GM18867 (cell line): ENCODE data around the gene NR5A2.

ENCODE experiments used
- ATAC-seq: cut with Tn5 transposase; IDR thresholded peaks from one replicate; pipeline ENCODE4 v1.9.1; 2021; ENCODE audit warnings: mild to moderate bottlenecking, moderate library complexity; ENCODE audit not compliant: unreplicated experiment

Gene NR5A2

DNA sequence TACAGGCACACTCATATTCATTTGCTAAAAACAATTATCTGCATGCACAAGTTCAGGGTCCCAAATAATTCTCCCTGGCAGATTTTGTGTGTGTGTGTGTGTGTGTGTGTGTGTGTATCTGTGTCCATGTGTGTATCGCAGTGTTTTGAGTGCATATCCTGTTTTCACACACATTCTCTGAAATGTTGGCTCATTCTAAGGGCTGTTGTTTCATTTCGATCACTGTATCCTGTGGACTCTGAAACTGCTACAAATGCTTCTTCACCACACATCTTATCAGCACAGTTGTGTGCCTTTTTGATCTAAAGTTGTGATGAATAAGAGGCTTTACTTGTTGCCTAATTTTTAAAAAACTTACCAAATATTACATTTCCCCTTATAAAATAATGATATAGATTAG, 34.6 kb downstream of the NR5A2 start:
- ATAC-seq, result no peak

DNA sequence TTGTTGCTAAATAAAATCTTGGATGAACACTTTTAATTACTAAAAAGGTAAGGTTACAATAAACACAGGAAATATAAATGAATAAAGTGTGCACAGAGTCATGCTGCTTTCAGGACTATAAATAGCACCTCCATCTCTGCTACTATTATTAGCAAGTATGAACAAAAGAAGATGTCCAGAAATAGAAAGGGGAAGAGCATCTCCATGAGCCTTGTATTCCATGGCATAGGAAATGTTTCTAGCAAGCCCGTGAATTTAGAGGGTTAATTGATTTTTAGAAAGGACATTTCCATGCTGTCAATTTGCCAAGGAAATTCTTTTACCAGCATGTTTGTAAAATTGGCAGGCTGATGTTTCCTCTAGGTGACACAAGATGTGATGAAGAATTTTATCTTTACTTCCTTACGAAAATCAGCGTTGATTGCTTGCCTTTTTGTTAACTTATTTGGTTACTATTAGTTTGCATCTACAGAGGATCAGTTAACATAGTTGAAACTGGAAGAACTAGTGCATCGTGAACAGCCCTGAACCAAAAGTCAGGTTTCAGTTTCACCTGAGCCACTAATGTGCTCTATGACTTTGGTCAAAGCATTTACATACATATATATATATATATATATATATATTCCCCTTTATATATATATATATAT, 45.3 kb downstream of the NR5A2 start:
- ATAC-seq, result peak; percentile 99

DNA sequence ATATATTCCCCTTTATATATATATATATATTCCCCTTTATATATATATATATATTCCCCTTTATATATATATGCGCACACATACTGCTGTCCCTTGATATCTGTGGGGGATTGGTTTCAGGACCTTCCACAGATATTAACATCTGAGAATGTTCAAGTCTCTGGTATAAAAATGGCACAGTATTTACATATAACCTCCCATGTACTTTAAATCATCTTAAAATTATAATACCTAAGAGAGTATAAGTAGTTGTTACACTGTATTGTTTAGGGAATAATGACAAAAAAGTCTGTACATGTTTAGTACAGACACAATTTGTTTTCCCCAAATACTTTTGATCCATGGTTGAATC, 45.8 kb downstream of the NR5A2 start:
- peak; percentile 39 for ATAC-seq

DNA sequence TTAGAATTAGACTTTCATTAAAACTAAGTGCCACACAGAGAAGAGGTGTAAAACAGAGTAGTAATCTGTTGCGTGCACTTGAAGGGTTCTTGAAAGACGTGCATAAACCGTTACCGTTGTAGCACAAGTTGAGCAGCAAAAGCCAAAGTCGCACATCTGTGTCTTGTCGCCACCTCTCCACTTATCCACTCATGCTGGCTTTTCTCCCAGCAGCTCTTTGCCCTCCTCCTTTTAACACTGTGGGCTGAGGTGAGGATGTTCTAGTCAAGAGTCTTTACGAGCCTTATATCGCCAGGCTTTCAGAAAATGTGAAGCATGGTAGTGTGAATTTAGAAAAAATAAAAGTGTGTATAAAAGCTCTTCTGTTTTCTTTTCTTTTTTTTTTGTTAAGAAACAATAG, 48.0 kb downstream of the NR5A2 start:
- ATAC-seq, result no peak

DNA sequence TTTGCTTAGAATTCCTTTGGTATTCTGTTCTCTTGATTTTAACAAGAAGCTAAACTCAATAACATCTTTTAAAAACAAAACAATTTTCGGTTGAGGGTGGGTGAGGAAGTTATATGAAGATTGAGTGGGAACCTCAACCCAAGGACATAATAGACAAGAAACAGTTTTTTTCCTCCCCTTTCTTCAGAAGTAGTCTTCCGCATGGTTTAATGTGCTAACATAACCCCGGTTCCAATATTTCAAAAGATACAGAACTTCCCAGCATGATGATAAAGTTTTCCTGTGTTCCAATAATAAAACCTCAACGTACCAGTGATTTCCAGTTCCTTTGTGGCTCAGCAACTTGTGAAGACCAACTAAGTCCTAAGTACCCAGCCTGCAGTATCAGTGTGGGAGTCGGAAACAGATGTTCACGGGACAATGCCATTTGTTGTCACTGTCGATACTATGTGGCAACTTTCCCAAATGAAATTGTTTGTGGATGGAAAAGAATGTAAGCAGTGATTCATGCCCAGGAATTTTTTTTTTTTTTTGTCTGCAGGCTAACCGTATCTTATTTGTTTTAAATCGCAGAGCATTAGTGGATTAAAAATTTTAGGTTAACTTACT, 48.5 kb downstream of the NR5A2 start:
- ATAC-seq, result no peak

DNA sequence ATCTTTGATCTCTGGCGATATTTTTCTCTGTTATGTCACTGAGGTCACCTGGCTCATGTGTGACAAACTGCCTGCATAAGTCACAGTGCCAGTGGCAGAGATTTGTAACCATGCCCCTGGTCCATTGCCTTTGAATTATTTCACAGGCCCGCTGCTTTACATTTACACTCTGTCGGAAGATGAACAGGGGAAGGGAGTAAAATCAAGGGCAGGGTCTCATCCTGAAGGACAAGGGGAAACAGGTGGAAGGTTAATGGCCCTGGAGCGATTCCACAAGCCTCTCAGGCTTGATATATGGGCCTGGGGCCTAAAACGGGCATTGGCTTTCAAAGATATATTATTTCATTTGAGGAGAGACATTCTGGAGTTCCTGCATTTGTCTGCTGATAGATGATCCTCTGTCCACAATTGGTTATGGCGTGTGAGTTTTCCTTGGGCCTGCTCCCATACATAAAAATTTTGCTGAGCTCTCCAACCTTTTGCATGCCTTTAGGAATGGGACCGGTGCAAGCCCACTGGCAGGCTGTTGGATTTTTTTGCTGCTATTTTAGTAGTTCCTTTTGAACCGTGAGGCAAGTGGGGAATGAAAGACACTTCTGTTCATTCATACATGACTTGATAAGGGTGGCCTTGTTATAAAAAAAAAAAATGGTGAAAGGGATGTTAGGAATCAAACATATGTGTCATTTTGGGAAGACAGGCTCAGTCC, 51.9 kb downstream of the NR5A2 start:
- no peak for ATAC-seq

DNA sequence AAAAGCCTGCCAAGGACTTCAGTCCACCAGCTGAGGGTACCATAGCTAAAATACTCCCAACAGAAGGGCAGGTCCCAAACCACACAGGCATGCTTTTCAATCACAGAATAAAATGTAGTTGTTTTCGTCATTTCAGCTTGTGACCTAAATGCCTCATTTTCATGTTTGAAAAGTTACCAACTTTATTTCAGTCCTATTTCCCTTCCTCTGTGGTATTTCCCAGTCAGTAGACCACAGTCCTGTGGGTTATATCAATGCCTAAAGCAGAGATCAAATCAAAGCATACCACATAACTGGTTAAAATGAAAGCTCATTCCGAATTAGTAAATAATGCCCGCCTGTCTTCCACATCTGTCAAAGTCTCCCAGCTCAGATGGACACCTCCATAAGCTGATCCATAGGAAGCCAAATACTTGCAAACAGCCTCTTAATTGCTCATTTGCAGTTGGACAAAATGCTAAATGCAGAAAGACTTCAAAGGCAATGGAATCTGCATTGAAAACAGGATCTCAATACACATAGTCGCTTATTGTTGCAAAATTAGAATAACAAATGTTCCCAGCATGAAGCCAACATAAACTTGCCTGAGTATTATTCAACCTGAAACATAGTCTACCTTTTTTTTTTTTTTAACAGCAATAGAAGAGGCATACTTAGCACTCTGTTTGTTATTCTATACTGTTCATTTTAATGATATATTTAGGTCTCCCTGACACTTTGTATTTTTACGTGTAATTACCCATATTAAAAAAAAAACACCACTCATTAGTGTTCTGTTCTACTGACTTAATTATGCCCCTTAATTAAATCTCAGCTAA, 53.9 kb downstream of the NR5A2 start:
- ATAC-seq, result no peak

DNA sequence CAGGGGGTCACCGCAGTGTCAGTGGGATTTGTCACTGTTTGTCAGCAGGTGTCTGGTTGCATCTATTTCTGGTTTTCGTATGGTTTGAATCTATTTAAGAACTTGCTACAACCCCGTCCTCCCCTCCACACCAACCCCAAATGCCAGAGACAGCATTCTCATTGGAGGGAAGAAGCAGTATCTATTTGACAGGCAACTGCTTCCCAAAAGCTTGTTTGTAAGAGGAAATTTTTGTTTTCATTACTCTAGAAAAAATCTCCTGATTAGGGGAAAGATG, 54.4 kb downstream of the NR5A2 start:
- ATAC-seq, result no peak

DNA sequence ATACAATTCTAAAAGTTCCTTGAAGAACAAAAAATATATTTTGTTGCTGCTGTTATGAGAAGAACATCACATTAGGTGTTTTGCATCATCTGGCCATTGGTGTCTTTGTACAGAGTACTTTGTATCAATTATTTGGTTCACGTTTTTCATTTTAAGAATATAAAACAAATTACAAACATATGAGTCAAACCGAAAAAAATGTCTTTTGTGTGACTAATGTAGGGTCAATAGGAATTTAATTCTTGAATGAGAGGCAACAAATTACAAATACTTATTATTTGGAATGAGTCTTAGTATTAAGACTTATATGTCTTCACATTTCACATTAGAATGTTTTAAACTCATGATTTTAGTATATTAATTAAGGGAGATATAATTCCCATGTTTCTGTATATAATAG, 54.8 kb downstream of the NR5A2 start:
- no peak for ATAC-seq

DNA sequence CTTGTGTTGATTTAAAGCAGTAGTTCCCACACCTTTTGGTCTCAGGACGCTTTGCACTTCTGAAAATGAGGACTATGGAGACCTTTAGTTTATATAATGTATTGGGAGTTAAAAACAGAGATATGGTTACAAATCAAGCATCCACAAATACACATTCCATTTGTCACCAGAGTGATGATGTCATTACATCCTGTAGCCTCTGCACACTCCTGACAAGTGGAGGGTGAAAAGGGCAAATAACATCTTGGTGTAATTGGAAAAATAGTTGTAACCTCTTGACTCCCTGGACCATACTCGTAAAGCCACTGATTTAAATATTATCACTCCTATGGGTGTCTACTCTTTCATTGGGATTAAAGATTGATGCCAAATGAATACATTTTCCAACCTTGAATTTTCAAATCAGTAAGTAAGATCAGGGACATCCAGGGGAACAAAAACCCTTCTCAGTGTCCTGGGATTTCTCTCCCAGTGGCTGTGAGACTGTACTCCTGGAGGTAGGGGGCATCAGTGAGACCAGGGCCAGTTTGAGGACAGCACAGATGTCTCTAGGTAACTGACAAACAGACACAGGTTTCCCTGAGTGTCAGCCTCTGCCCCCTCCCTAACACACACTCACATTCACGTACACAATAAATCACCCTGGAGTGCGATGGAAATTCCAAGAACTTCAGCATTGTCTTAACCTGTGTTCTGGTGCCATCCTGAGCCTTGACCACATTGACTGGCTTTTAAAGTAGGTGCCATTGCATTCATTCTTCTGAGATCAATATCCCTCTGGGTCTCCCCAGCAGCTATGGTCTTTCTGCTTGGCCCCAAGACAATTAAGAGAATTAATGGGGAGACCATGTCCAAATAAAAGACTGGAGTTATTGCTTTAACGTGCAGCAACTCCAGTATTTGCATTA, 63.0 kb downstream of the NR5A2 start:
- ATAC-seq, result no peak

DNA sequence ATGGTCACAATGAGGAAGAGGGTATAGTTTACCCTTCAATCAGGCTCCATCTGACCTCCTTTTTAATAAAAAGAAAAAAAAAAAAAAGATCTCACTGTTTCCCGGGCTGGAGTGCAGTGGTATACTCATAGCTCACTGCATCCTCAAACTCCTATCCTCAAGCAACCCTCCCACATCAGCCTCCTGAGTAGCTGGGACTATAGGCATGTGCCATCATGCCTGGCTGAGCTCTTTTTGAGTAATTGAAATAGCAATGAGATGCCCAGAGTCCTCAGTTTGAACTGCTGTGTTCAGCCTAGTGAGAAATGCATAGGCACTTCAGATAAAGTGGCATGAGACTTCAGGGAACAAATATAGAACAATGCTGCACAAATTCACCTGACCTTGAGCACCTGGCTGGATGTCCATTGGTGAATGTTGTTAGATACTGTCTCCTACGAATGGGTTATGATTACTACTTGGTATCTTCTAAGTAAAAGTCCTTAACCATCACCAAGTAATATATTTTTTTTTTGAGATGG, 67.6 kb downstream of the NR5A2 start:
- no peak for ATAC-seq

DNA sequence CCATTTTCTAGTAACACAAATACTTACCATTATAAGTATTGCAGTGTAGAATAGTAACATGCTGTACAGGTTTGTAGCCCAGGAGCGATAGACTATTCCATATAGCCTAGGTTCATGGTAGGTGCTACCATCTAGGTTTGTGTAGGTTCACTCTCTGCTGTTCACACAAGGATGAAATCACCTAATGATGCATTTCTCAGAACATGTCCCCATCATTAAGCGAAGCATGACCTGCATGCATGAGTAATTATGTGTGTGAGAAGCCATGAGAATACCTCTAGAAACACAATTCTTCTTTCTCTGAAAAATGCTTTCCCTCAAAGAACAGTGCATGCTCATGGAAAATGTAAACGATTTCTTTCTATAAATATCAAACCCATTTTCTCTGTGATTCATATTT, 69.3 kb downstream of the NR5A2 start:
- no peak for ATAC-seq

DNA sequence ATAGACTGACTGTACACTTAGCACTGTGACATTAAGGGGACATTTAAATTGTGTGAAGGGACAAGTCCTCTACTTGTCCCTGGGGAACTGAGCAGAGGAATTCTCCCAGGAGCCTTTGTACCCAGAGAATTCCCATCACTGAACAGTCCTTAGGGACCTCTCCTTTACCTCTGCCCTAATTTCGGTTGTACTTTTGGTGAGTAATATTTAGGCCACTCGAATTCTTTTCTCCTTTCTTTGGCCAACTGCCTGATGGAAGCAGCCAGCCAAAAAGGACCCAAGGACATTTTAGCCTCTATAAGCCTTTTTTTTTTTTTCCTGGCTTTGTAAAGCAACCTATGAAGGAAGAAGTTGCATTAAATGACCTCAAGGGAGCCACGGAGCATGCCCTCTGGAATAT, 71.5 kb downstream of the NR5A2 start:
- no peak for ATAC-seq

DNA sequence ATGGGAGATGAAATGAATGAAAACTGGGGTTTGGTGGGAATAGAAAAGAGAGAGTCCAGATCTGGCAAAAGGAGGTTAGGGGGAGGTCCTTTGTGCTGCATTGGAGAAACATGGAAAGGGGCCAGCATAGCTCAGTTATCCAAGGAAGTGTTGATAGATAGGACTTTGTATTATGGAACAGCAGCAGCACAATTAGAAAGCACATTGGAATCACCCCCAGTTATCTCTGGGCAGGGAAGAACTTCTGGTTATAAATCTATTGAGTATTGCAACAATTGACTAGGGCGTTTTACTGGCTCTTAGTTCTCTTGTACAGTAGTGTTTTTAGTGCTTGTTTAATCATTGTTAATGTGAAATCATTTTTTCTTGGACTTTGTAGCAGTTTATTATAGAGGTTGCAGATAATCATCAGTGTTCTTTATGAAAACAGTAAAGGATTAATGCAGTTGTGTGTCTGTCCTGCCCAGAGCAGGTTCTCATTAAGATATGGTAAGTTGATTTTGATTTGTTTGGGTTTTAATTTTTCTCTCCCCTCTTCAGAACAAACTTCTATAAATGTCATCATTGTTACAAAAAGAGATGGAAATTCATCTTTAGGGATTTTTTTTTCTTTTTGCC, 76.6 kb downstream of the NR5A2 start:
- ATAC-seq, result no peak

DNA sequence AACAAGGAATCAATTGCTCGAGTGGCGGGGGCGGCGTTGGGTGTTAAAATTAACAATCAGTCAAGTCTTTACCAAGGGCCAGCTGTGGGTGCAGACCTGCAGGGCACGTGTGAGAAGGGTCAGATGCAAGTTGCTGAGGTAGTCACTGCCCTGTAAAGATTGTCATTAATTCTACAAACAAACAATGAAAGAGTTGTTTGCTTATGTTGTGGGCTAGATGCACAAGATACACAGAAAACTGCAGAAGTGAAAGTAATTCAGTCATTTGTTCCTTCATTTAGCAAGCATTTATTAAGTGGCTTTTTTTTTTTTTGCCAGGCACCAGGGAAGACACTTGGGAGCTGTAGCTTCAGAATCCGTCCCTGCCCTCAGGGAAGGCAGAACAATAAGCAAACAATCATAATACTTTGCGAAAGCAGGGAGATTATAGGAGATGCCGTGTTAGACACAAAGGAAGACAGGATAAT, 79.5 kb downstream of the NR5A2 start:
- ATAC-seq, result no peak

DNA sequence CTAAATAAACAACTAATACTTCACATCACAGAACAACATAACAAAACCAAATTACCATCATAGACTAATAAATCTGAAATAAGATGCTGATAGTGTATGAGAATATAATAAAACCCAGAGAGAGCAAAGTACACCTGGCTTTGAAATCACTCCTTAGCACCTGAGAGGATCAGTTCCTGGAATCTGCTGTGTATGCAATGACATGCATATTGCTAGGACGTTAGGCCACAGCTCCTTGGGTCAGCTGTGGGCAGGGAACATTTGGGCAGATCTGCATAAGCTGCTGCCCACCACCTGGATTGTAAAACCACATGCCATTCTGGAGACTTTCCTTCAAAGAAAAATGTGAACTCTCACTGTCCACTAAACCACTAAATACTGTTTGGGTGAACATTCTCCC, 81.1 kb downstream of the NR5A2 start:
- ATAC-seq, result no peak

DNA sequence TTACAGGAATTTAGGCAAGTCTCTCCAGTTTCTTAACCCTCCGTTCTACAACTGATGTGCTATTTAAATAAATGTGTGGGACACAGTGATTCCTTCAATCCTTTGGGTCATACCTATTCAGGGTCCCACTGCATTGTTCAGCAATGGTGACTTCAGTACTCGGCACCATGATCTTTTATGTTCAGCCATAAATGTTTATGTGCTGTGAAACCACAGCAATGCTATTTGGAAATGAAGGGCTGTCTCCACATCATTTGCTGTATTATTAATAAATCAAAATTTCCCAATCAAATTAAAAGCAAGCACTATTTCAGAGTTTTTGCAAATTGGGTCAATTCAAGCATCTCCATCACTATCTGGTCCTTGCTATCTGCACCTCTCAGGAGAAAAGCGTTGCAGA, 84.8 kb downstream of the NR5A2 start:
- ATAC-seq, result no peak

DNA sequence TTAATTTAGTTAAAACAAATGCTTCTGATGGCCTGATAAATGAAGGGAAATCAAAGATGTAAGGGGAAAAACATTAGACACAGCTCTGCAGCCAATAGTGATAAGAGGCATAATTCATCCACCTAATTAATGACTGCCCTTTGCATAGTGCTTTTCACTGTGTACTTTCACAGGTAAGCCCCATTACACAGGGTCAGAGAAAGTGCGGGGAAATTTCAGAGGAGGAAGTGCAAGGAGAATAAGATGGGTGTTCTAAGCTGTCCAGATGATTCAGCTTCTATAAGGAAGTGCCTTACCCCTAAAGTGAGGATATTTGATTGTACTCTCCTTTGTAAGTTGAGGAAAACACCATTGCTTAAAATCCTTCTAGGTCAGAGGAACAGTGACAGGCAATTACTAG, 88.0 kb downstream of the NR5A2 start:
- ATAC-seq, result no peak

DNA sequence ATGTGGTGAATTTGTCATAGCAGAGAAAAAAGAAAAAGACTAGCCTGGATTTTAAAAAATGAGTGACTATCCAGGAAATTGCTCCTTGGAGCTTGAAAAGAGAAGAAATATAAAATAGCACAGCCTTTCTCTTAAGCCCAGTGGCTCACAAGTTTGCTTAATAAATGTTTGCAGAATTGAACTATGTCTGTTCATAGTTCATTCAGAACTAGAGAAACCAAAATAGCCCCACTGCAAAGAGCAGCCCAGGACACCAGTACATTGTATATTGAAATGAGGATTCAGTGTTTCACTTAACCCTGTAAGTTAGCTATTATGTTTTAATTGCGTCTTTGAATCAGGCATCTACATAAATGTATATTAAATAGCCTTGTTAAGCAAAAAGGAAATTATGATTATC, 88.8 kb downstream of the NR5A2 start:
- no peak for ATAC-seq
